ENCODE measurements around the gene TAF1C.

The TAF1C gene

GRCh38 chr16:84183911-84184591 lies 2.8 kb downstream of the TAF1C start:
- DNase-seq (ENCODE audit: low read depth): no peak

DNA sequence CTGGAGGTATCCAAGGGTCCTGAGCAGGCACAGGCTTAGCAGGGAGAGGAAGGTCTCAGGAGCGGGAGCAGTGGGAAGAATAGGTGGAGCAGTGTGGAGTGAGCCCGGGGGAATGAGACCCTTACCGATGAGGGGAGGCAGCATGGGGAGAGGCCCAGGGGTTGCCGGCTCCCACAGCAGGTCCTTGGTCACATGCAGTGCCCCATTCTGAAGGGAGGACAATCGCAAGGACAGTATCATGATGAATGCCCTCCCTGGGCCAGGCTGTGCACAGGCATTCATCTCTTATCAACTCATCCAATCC lies 3.3 kb downstream of the TAF1C start:
- no peak for DNase-seq (ENCODE audit: low read depth)

DNA sequence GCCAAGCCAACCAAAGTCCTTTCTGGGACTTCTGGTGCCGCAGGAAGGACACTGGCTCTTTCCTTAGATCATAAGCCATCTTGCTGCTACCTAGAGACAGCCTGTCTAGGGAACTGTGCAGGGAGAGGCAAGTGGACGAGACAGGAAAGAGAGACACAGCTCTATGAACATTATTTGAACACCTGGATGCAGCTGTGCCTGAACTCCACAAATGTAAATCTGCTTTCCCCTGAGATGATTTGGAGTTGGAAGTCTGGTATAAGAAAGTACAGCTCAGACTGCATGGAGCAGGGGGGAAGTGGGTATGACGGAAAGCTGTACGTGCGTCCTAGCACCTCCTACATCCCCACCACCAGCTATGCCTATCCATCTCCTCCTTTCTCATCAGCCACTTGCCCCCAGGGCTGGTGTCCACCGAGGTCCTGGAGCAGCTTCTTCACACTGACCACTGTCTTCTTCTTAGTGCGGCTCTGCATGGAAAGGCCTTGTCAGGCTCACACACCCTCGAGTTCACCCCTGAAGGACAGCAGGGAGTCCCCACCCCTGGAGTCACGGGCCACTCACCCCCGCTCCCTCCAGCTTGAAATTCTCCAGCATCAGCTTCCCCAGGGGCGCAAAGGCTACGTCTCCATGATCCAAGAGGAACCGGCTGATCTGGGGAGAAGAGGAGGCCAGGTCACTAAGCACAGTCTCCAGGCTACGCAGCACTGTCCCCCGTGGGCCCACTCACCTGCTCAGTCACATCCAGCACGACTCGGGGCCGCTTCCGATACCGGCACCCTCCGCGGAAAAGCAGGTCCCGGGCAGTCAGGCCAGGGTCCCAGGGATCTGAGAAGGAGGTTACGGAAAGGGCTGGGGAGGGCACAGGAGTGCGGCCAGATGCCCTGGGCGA lies 3.9 kb downstream of the TAF1C start:
- DNase-seq (ENCODE audit: low read depth): no peak

DNA sequence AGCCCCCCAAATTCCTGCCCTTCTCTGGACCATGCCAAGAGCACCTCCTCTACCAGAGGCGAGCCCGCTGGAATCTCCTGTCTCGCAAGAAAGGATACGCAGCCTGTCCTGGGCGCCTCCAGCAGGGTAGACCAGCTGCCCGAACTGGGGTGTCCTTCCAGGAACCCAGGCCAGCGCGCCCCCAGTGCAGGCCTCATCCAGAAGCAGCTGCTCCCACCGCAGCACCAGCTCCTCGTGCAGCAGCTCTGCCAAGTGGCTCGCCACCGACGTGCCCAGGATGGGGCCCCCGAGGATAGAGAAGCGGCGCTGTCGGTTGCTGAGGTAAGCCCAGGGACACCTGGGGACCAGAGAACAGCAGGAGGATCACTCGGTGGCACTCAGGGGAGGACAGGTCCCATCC lies 4.8 kb downstream of the TAF1C start:
- no peak for DNase-seq (ENCODE audit: low read depth)

DNA sequence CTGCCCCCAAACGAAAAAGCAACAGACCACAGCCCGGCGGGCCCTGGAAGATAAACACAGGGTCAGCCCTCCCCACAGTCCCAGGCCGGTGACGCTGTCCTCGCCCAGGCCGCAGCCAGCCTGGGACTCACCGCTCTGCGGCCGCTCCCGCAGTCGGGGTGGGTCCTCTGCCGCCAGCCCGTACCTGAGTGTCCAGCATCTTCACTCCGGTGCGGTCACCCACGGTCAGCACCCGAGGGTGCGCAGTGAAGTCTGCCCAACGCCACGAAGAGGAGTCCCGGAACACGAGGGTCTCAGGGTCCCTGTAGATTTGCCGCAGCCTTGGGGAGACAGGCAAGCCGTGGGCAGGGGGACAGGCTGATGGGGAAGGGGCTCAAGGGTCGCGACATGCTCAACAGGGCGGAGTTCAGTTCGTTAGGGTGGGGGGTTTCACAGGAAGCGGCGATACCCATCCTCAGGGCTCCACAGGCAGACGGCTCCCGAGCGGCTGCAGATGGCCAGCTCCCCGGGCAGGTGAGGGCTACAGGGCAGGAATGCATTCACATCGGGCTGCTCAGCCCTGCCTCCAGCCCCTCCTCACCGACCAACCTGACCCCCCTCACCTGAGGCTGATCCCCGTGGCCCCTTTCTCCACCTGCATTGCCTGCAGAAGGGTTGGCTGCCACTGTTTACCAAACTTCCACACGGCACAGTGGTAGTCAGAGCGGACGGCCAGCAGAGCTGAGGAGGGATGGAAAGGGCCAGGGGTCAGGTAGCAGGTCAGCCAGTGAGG lies 5.5 kb downstream of the TAF1C start:
- no peak for DNase-seq (ENCODE audit: low read depth)

GRCh38 chr16:84180519-84181140 lies 6.2 kb downstream of the TAF1C start:
- no peak for DNase-seq (ENCODE audit: low read depth)

- DNase-seq (ENCODE audit: low read depth): no peak
Measured at GRCh38 chr16:84179612-84180320, 7.1 kb downstream of the TAF1C start.

GRCh38 chr16:84178892-84179611 lies 7.8 kb downstream of the TAF1C start:
- DNase-seq (ENCODE audit: low read depth): no peak

GRCh38 chr16:84178146-84178765 lies 8.6 kb downstream of the TAF1C start:
- DNase-seq (ENCODE audit: low read depth): no peak

GRCh38 chr16:84177741-84178073 lies 9.2 kb downstream of the TAF1C start:
- no peak for DNase-seq (ENCODE audit: low read depth)

- no peak for DNase-seq (ENCODE audit: low read depth)
Measured at GRCh38 chr16:84176192-84177053, 10.4 kb downstream of the TAF1C start.

DNA sequence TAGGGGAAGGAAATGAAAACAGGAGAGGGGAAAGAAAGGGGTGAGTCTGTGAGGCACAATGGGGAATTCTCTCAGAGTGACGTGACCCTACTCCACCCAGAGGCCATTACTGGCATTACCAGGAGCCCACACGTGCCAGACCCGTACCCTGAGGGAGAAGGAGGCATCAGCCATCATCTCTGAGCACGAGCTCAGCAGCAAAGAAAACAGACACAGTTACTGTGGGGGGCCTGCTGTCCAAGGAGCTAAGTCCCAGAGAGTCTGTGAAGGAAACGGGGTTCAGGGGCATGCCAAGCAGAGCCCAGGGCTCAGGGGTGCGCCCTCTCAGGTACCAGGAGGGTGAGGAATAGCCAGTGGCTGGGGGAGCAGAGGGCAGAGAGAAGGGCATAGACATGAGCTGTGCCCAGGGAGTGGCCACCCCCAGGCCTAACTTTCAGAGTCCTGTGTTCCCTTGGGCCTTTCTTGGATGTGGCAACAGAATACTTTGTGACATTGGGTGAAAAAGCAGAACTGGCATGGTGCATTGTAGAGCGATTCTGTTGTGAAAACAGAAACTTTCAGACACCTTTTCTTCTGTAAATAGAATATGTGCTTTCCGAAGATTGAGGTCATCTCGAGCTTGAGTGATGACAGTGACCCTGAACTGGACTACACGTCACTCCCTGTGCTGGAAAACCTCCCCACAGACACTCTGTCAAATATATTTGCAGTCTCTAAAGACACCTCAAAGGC lies 11.3 kb downstream of the TAF1C start:
- no peak for DNase-seq (ENCODE audit: low read depth)

GRCh38 chr16:84174396-84174795 lies 12.5 kb downstream of the TAF1C start:
- no peak for DNase-seq (ENCODE audit: low read depth)

DNA sequence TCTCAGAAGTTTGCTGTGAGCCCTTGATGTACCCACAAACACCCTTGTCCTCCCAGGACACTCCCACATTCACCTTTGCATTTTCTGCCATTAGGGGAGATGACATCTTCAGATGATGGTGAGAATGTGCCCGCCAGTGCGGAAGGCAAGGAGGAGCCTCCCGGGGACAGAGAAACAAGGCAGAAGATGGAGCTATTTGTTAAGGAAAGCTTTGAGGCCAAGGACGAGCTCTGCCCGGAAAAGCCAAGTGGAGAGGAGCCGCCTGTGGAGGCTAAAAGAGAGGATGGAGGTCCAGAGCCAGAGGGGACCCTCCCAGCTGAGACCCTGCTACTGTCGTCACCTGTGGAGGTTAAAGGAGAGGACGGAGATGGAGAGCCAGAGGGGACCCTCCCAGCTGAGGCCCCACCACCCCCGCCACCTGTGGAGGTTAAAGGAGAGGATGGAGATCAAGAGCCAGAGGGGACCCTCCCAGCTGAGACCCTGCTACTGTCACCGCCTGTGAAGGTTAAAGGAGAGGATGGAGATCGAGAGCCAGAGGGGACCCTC lies 17.0 kb downstream of the TAF1C start:
- DNase-seq (ENCODE audit: low read depth): no peak

DNA sequence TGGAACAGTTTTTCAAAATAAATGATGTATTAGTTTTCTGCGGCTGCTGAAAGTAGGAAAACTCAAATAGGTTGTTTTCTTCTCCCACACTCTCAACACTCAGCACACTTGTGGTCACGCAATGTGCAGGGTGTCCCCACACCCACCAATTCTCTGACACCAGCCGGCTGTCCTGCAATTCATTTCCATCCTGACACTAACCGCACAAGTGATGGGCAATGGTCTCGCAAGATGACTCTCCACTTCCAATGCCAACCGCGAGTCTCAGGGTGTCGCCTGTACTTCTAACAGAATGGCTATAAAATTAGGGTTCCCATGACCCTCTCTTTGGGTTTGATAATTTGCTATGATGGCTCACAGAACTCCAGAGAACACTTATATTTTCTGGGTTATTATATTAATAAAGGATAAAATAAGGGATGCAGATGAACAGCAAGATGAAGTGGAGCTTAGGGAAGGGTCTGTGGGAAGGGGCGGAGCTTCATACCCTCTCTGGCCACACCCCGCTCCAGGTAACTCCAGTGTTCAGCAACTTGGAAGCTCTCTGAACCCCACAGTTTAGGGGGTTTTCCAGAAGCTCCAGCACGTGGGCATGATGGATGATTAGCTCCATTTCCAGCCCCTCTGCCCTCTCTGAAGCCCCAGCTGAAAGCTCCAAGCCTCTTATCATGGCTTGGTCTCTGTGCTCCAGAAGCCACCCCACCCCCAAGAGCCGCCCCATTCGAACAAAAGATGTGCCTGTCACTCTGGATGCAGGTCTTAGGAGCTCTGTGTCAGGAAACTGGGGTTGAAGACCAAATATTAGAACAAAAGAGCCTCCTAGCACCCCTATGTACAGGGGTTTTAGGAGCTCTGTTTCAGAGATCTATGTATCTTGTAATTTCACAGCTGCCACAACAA lies 19.8 kb downstream of the TAF1C start:
- no peak for DNase-seq (ENCODE audit: low read depth)

- no peak for DNase-seq (ENCODE audit: low read depth)
Measured at GRCh38 chr16:84165746-84166145, 21.1 kb downstream of the TAF1C start.

DNA sequence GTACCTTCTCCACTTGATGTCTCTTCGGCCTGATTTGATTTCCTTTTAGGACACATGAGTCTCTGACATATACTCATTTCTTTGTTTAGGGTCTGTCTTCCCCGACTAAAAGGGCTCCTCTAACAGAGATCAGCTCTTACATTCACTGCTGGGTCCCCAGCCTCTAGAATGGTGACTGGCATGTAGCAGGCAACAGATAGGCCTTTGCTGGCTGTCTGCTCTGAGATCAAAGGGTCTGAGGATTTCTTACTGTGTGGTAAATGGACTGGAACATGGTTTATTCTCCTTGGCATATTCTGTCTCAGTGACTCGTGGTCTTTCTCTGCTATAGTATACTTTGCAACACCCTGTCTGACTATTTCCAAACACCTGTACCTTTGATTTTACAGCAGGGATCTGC lies 25.1 kb downstream of the TAF1C start:
- DNase-seq (ENCODE audit: low read depth): no peak

DNA sequence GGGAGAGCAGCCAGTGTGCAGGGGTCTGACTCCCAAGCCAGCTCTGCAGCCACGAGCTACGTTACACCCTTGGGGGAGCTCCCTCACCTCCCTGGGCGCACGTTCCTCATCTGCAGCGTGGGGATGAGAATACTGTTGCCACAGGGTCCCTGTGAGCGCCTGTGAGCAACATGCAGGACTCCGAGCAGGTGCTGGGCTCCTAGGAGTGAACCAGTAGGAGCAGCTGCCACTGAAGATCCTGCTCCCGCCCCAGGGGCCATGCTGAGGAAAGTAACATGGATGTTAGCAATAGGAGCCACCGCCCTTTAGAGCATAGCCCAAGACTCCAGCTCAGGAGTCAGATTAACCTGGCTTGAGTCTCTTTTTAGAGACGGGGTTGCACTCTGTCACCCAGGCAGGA lies 25.8 kb downstream of the TAF1C start:
- no peak for DNase-seq (ENCODE audit: low read depth)
